ENCODE data around the gene SLC22A23. TPM values are rescaled to one million over a fixed set of nuclear protein-coding genes. Genes with fewer than 3 reads are reported as not detected.
A peak's percentile ranks its signal among the peaks of the same experiment; 100 is the strongest.

The SLC22A23 gene
- total RNA-seq, 8 experiments from 2014 or later, result 10.5 to 24.1 (median 13.2) TPM

GRCh38 chr6:3233321-3233720 lies 223.5 kb downstream of the SLC22A23 start:
- no peak for ATAC-seq (replicated peaks in 6 of 8)
- WGBS, 10 experiments, result 17 to 60% (median 43%) methylated on average over 1 to 3 of the region's 3 CpGs; no CpG with 5 or more reads in 3 of the 10 experiments
- Histone ChIP-seq H3K27ac (peak overlapping the region in 1 of 2 donors; percentile 100), H3K4me3 (peak overlapping the region; percentile 85 to 93 (median 91)), H3K4me1 (replicated peaks in 1 of 2) (peaks cover 17 to 19% of the 10 kb centered on the region in 2 donors)
- in situ Hi-C loops (cut with MboI; ENCODE audit: low pct_unique_long_range_greater_than_20kb in 2 of 9, low sequenced_read_pairs in 9 of 9, unreplicated experiment in 9 of 9), result loop anchor here in 2 of 9 experiments (25.0 kb wide), 2 partner anchors 96 to 246 kb away; partner anchors contain the start of gene NQO2 (in 1 of the 2)

GRCh38 chr6:3232017-3232945 lies 224.6 kb downstream of the SLC22A23 start:
- H3K4me1 ChIP-seq (replicated peaks in 1 of 2), result peaks cover 17 to 19% of the 10 kb centered on the region in 2 donors
- 4 to 88% (median 24%) methylated on average over 2 to 22 of the region's 23 CpGs for WGBS, 10 experiments
- in situ Hi-C loops (cut with MboI; ENCODE audit: low pct_unique_long_range_greater_than_20kb in 2 of 9, low sequenced_read_pairs in 9 of 9, unreplicated experiment in 9 of 9), result loop anchor here in 2 of 9 experiments (25.0 kb wide), 2 partner anchors 95 to 245 kb away; partner anchors contain the start of gene NQO2 (in 1 of the 2)

GRCh38 chr6:3231247-3232016 lies 225.4 kb downstream of the SLC22A23 start:
- H3K4me1 ChIP-seq (replicated peaks in 1 of 2), result peaks cover 17 to 19% of the 10 kb centered on the region in 2 donors
- WGBS, 10 experiments, result 0 to 1% (median 0%) methylated on average over 2 to 23 of the region's 47 CpGs; no CpG with 5 or more reads in 5 of the 10 experiments

More at GRCh38 chr6:3232017-3232945, 224.6 kb downstream of the SLC22A23 start:
- ATAC-seq (replicated peaks in 6 of 8), result no peak
- Histone ChIP-seq H3K27ac (peak overlapping the region; percentile 98 to 100), H3K4me3 (peak overlapping the region; percentile 85 to 93 (median 91))

GRCh38 chr6:3230900-3231246 lies 226.0 kb downstream of the SLC22A23 start:
- Histone ChIP-seq H3K4me3 (peak overlapping the region; percentile 85 to 93 (median 91)), H3K27ac (peak overlapping the region; percentile 98 to 100), H3K4me1 (replicated peaks in 1 of 2) (peaks cover 17 to 19% of the 10 kb centered on the region in 2 donors)
- 0 to 13% (median 0%) methylated on average over 1 to 7 of the region's 11 CpGs; no CpG with 5 or more reads in 3 of the 10 experiments for WGBS, 10 experiments
- peak in 6 of 8 experiments; percentile 0 to 11 (median 0) for ATAC-seq (replicated peaks in 6 of 8)
- in situ Hi-C loops (cut with MboI; ENCODE audit: low pct_unique_long_range_greater_than_20kb in 2 of 9, low sequenced_read_pairs in 9 of 9, unreplicated experiment in 9 of 9), result loop anchor here in 2 of 9 experiments (25.0 kb wide), 2 partner anchors 94 to 244 kb away; partner anchors contain the start of gene NQO2 (in 1 of the 2)

More at GRCh38 chr6:3231247-3232016, 225.4 kb downstream of the SLC22A23 start:
- Histone ChIP-seq H3K4me3 (peak overlapping the region; percentile 85 to 93 (median 91)), H3K27ac (peak overlapping the region; percentile 98 to 100)
- in situ Hi-C loops (cut with MboI; ENCODE audit: low pct_unique_long_range_greater_than_20kb in 2 of 9, low sequenced_read_pairs in 9 of 9, unreplicated experiment in 9 of 9), result loop anchor here in 2 of 9 experiments (25.0 kb wide), 2 partner anchors 94 to 244 kb away; partner anchors contain the start of gene NQO2 (in 1 of the 2)
- peak; percentile 11 to 60 (median 20) for ATAC-seq (replicated peaks in 6 of 8)

- in situ Hi-C loops (cut with MboI; ENCODE audit: low pct_unique_long_range_greater_than_20kb in 2 of 9, low sequenced_read_pairs in 9 of 9, unreplicated experiment in 9 of 9), result loop anchor here in 2 of 9 experiments (25.0 kb wide), 2 partner anchors 93 to 243 kb away; partner anchors contain the start of gene NQO2 (in 1 of the 2)
- Histone ChIP-seq H3K4me1 (replicated peaks in 1 of 2) (peaks cover 14 to 15% of the 10 kb centered on the region in 2 donors), H3K27ac (peak overlapping the region; percentile 98 to 100), H3K4me3 (peak overlapping the region; percentile 85 to 93 (median 91))
- no peak for ATAC-seq (replicated peaks in 6 of 8)
- 0 to 41% (median 3%) methylated on average over 4 to 11 of the region's 11 CpGs for WGBS, 10 experiments
Observed at GRCh38 chr6:3230256-3230882, 226.5 kb downstream of the SLC22A23 start.

GRCh38 chr6:3229566-3230178 lies 227.2 kb downstream of the SLC22A23 start:
- 0 to 35% (median 1%) methylated on average over 2 to 11 of the region's 28 CpGs; no CpG with 5 or more reads in 4 of the 10 experiments for WGBS, 10 experiments
- H3K27ac ChIP-seq, result peak overlapping the region; percentile 98 to 100
- peaks cover 8 to 9% of the 10 kb centered on the region in 2 donors for H3K4me1 ChIP-seq (replicated peaks in 1 of 2)
- peak in 5 of 8 experiments; percentile 1 to 12 (median 6) for ATAC-seq (replicated peaks in 6 of 8)
- peak overlapping the region; percentile 85 to 93 (median 91) for H3K4me3 ChIP-seq
- in situ Hi-C loops (cut with MboI; ENCODE audit: low pct_unique_long_range_greater_than_20kb in 2 of 9, low sequenced_read_pairs in 9 of 9, unreplicated experiment in 9 of 9), result loop anchor here in 2 of 9 experiments (25.0 kb wide), 2 partner anchors 92 to 242 kb away; partner anchors contain the start of gene NQO2 (in 1 of the 2)

- Histone ChIP-seq H3K4me3 (peak overlapping the region; percentile 85 to 93 (median 91)), H3K27ac (peak overlapping the region; percentile 98 to 100), H3K4me1 (replicated peaks in 1 of 2) (peaks cover 2 to 8% of the 10 kb centered on the region in 2 donors)
- peak in 4 of 8 experiments; percentile 1 to 6 (median 2) for ATAC-seq (replicated peaks in 6 of 8)
- 0 to 29% (median 3%) methylated on average over 4 to 14 of the region's 62 CpGs; no CpG with 5 or more reads in 2 of the 10 experiments for WGBS, 10 experiments
- in situ Hi-C loops (cut with MboI; ENCODE audit: low pct_unique_long_range_greater_than_20kb in 2 of 9, low sequenced_read_pairs in 9 of 9, unreplicated experiment in 9 of 9), result loop anchor here in 2 of 9 experiments (25.0 kb wide), 2 partner anchors 92 to 242 kb away; partner anchors contain the start of gene NQO2 (in 1 of the 2)
Observed at GRCh38 chr6:3228771-3229565, 227.9 kb downstream of the SLC22A23 start.

- WGBS, 10 experiments, result no CpG with 5 or more reads among the region's 38 CpGs
- Histone ChIP-seq H3K27ac (peak overlapping the region; percentile 98 to 100), H3K4me1 (replicated peaks in 1 of 2) (peaks cover 0 to 14% of the 10 kb centered on the region in 2 donors), H3K4me3 (peak overlapping the region; percentile 85 to 93 (median 91))
- in situ Hi-C loops (cut with MboI; ENCODE audit: low pct_unique_long_range_greater_than_20kb in 2 of 9, low sequenced_read_pairs in 9 of 9, unreplicated experiment in 9 of 9), result loop anchor here in 2 of 9 experiments (25.0 kb wide), 2 partner anchors 91 to 241 kb away; partner anchors contain the start of gene NQO2 (in 1 of the 2)
- ATAC-seq (replicated peaks in 6 of 8), result peak in 6 of 8 experiments; percentile 3 to 40 (median 36)
Observed at GRCh38 chr6:3228046-3228671, 228.7 kb downstream of the SLC22A23 start.

GRCh38 chr6:3227363-3228045 lies 229.3 kb downstream of the SLC22A23 start, which contains the start of gene TUBB2B:
TUBB2B (minus strand) TSS chr6:3227653; CDS start chr6:3227543, 110 bp downstream.
- peak within 1 kb of the TSS; percentile 98 to 100 for H3K27ac ChIP-seq
- H3K4me1 ChIP-seq (replicated peaks in 1 of 2), result peaks cover 2 to 19% of the 10 kb centered on the region in 2 donors
- WGBS, 10 experiments, result 0% methylated on average over 1 to 8 of the region's 66 CpGs; no CpG with 5 or more reads in 8 of the 10 experiments
- H3K4me3 ChIP-seq, result peak within 1 kb of the TSS; percentile 85 to 93 (median 91)
- ATAC-seq (replicated peaks in 6 of 8), result peak; percentile 41 to 80 (median 72)
- in situ Hi-C loops (cut with MboI; ENCODE audit: low pct_unique_long_range_greater_than_20kb in 2 of 9, low sequenced_read_pairs in 9 of 9, unreplicated experiment in 9 of 9), result loop anchor here in 2 of 9 experiments (25.0 kb wide), 2 partner anchors 90 to 240 kb away; partner anchors contain the start of gene NQO2 (in 1 of the 2)
